Heart left ventricle (tissue), 16 donors: Measurements from ENCODE around the gene SF3B3. TPM values are rescaled to one million over a fixed set of nuclear protein-coding genes. Genes with fewer than 3 reads are reported as not detected.
A peak's percentile ranks its signal among the peaks of the same experiment; 100 is the strongest.

Experiments used
- ATAC-seq, 4 donors: fragments of 200-7000 bp; cut with Tn5 transposase; one replicate each; pipeline ENCODE4 v1.9.1; 2020 to 2022; ENCODE audit warnings: moderate library complexity in 4 of 4, mild to moderate bottlenecking in 3 of 4, moderate number of reproducible peaks in 1 of 4
- DNase-seq, 5 donors: peaks; one replicate each; pipeline ENCODE4 v3.0.0-alpha.2; 2020
- H3K27ac ChIP-seq, 12 donors: fragments of 200-600 bp; sonication (generic) in 4 of 12; one replicate each; pipeline versions ENCODE4 v1.5.0 to v1.8.0; 2016 to 2022; ENCODE audit warnings: mild to moderate bottlenecking in 2 of 12
- H3K27me3 ChIP-seq, 9 donors: fragments of 200-600 bp; sonication (generic) in 2 of 9; one replicate each; pipeline versions ENCODE4 v1.5.1 to v1.8.0; 2016 to 2022; ENCODE audit warnings: mild to moderate bottlenecking in 3 of 9
- H3K36me3 ChIP-seq, 9 donors: fragments of 200-600 bp; sonication (generic) in 2 of 9; one replicate each; pipeline versions ENCODE4 v1.5.0 to v1.8.0; 2018 to 2022; ENCODE audit warnings: mild to moderate bottlenecking in 2 of 9
- H3K4me1 ChIP-seq, 12 donors: fragments of 200-600 bp; sonication (generic) in 4 of 12; one replicate each; pipeline versions ENCODE4 v1.5.0 to v1.8.0; 2016 to 2022; ENCODE audit warnings: mild to moderate bottlenecking in 3 of 12
- H3K4me3 ChIP-seq, 12 donors: fragments of 200-600 bp; sonication (generic) in 4 of 12; one replicate each; pipeline versions ENCODE4 v1.5.0 to v1.8.0; 2017 to 2022; ENCODE audit warnings: mild to moderate bottlenecking in 9 of 12, moderate library complexity in 4 of 12
- H3K9me3 ChIP-seq, 12 donors: fragments of 200-600 bp; sonication (generic) in 4 of 12; one replicate each; pipeline versions ENCODE4 v1.5.0 to v1.8.0; 2016 to 2022; ENCODE audit warnings: mild to moderate bottlenecking in 1 of 12
- CTCF ChIP-seq, 12 donors: fragments of 200-600 bp; sonication (generic) in 4 of 12; IDR thresholded peaks; one replicate each; pipeline versions ENCODE4 v1.5.0 to v1.8.0; 2018 to 2022; ENCODE audit warnings: antibody characterized with exemption in 12 of 12, mild to moderate bottlenecking in 5 of 12
- POLR2A ChIP-seq, 2 donors: fragments of 450-650 bp; IDR thresholded peaks; one replicate each; pipeline ENCODE4 v1.6.1; 2017; ENCODE audit warnings: antibody characterized with exemption in 2 of 2, mild to moderate bottlenecking in 2 of 2, moderate library complexity in 2 of 2
- WGBS, 4 donors: extraction: QIAGEN DNeasy Blood & Tissue Kit in 2 of 4; methylation state at CpG; one replicate each; pipeline versions ENCODE4 v1.1.5 to v1.1.7; 2013 to 2018; 5-methylcytosine and 5-hydroxymethylcytosine counted together
- intact Hi-C, 10 donors: fragments of 100-400 bp; cut with DNase I; formaldehyde crosslinking; loops; one replicate each; pipeline versions ENCODE4 v1.11.1 to v1.14.2; 2022
- polyA plus RNA-seq, 2 donors: library from polyadenylated mRNA; stranded (reverse); fragments of 200-250 nt; gene quantifications; one replicate each; pipeline ENCODE4 v1.2.3, GENCODE V29; 2013
- total RNA-seq, 9 donors: library from RNA; depleted of rRNA in 2 of 9; stranded (reverse); fragments of >200 nt in 2 of 9; fragmentation: NEBNext Ultra II Directional in 3 of 9; extraction: Animal tissue kit (Norgen Biotek cat#: 25700) in 3 of 9; gene quantifications; one replicate each; pipeline versions ENCODE4 v1.1.0 to v1.2.4, GENCODE V29; 2016 to 2023
- donor health status: ischemic (EF 13 %, LVEDD 7.1; RV severe dilation, severe dysfunction).
- donor health status: healthy with polysubstance abuse.
- donor health status: DM: no; HTN: yes; CAD: no.
- donor health status: DM: no; HTN: no; CAD: no.
- donor health status: ischemic (EF 25% LVEDD 6.9; RV normal size, moderate dysfunction).
- donor health status: ischemic (EF 25% LVEDD 5.7; RV mildly dilated, moderate dysfunction).
- donor health status: healthy.
- donor health status: DM: yes; HTN: yes; CAD: no.
- donor health status: ischemic (EF 35%, LVEDD 5.7; RV mildly dilated, moderate dysfunction).
- donor health status: nonischemic (EF 11% LVEDD 7.7; RV severe dilation, severe dysfunction).
- donor health status: DM: yes; HTN: yes; CAD: no.
- donor health status: PGD.
- donor health status: ischemic (EF 29% LVEDD 5.4; RV normal size, mild dysfunction).
- donor health status: nonischemic (EF 23%, LVEDD 6.1; RV moderate dilation, normal function).

The SF3B3 gene
- total and polyA plus RNA-seq, 11 donors = 50.3 to 198 (median 131) TPM

GRCh38 chr16:70608521-70608920, 84.9 kb downstream of the SF3B3 start:
- Histone ChIP-seq H3K27me3 (no peaks in the 10 kb centered on the region), H3K4me3 (no peak overlapping the region), H3K9me3 (no peaks in the 10 kb centered on the region), H3K36me3 (no peaks in the 10 kb centered on the region), H3K4me1 (peaks cover 0 to 12% (median 2%) of the 10 kb centered on the region in 12 donors), H3K27ac (no peak overlapping the region)
- ATAC-seq (no peak), DNase-seq (no peak)
- intact Hi-C loops = no loop called here
- TF ChIP-seq POLR2A (IDR thresholded peaks at IDR 0.05) = no peak
- no peak for TF ChIP-seq CTCF (IDR thresholded peaks at IDR 0.05)
- 92 to 98% (median 95%) methylated on average over 5 to 7 of the region's 7 CpGs for WGBS, 4 donors

GRCh38 chr16:70610273-70611223, 86.9 kb downstream of the SF3B3 start:
- Histone ChIP-seq H3K4me3 (no peak overlapping the region), H3K27me3 (no peaks in the 10 kb centered on the region), H3K4me1 (peaks cover 0 to 12% (median 2%) of the 10 kb centered on the region in 12 donors), H3K9me3 (no peaks in the 10 kb centered on the region), H3K36me3 (no peaks in the 10 kb centered on the region), H3K27ac (no peak overlapping the region)
- ATAC-seq (peak in 3 of 4 donors; percentile 36 to 59 (median 49)), DNase-seq (peak in 4 of 5 donors; percentile 39 to 60 (median 48))
- WGBS, 4 donors = 65 to 74% (median 68%) methylated on average over 18 of the region's 18 CpGs
- intact Hi-C loops = no loop called here
- TF ChIP-seq POLR2A (IDR thresholded peaks at IDR 0.05) (no peak), CTCF (IDR thresholded peaks at IDR 0.05) (no peak)

- intact Hi-C loops = no loop called here
- 88 to 100% (median 95%) methylated on average over 5 of the region's 5 CpGs for WGBS, 4 donors
- Histone ChIP-seq H3K9me3 (no peaks in the 10 kb centered on the region), H3K4me1 (peaks cover 0 to 12% (median 2%) of the 10 kb centered on the region in 12 donors), H3K27ac (no peak overlapping the region), H3K27me3 (no peaks in the 10 kb centered on the region), H3K4me3 (no peak overlapping the region), H3K36me3 (no peaks in the 10 kb centered on the region)
- TF ChIP-seq POLR2A (IDR thresholded peaks at IDR 0.05) = no peak
- TF ChIP-seq CTCF (IDR thresholded peaks at IDR 0.05) = no peak
- no peak for DNase-seq
- no peak for ATAC-seq
Measured at GRCh38 chr16:70611224-70611598, 87.6 kb downstream of the SF3B3 start.

- TF ChIP-seq CTCF (IDR thresholded peaks at IDR 0.05) = no peak
- no peak for TF ChIP-seq POLR2A (IDR thresholded peaks at IDR 0.05)
- H3K27ac ChIP-seq = no peak overlapping the region
- H3K4me3 ChIP-seq = no peak overlapping the region
- no peaks in the 10 kb centered on the region for H3K27me3 ChIP-seq
- 81 to 97% (median 94%) methylated on average over 2 to 4 of the region's 4 CpGs for WGBS, 4 donors
- ATAC-seq = no peak
- no peaks in the 10 kb centered on the region for H3K36me3 ChIP-seq
- no peaks in the 10 kb centered on the region for H3K9me3 ChIP-seq
- intact Hi-C loops = no loop called here
- peaks cover 0 to 12% (median 2%) of the 10 kb centered on the region in 12 donors for H3K4me1 ChIP-seq
- DNase-seq = no peak
Measured at GRCh38 chr16:70611785-70612303, 88.2 kb downstream of the SF3B3 start.
